Epithelial cell of proximal tubule (primary cell): ENCODE data around the gene STIP1. TPM values are rescaled to one million over a fixed set of nuclear protein-coding genes. Genes with fewer than 3 reads are reported as not detected.

Experiments used
- DNase-seq: peaks from one replicate; pipeline ENCODE4 v3.0.0-alpha.2; 2011; ENCODE audit warnings: low read depth
- H3K4me3 ChIP-seq: 2 replicates; pipeline ENCODE4 v1.5.1; 2011; ENCODE audit warnings: low read depth, mild to moderate bottlenecking, low read length
- CTCF ChIP-seq: conservative IDR thresholded peaks from 2 replicates; pipeline ENCODE4 v1.5.1; 2012; ENCODE audit warnings: low read depth, mild to moderate bottlenecking, low read length
- total RNA-seq: library from RNA; depleted of rRNA; stranded (reverse); fragments of >200 nt; gene quantifications from 2 replicates; pipeline ENCODE4 v1.2.3, GENCODE V29; 2015

The STIP1 gene
- total RNA-seq, 1 donor from 2014 or later: 275 TPM

- H3K4me3 ChIP-seq: no peak overlapping the region
- no peak for TF ChIP-seq CTCF
- no peak for DNase-seq
Measured at GRCh38 chr11:64209563-64209843, 23.5 kb downstream of the STIP1 start.

- no peak for DNase-seq
- no peak overlapping the region for H3K4me3 ChIP-seq
- no peak for TF ChIP-seq CTCF
Measured at GRCh38 chr11:64210301-64211020, 24.5 kb downstream of the STIP1 start.

GRCh38 chr11:64211181-64211872 lies 25.4 kb downstream of the STIP1 start:
- no peak for TF ChIP-seq CTCF
- H3K4me3 ChIP-seq: no peak overlapping the region
- DNase-seq: no peak

GRCh38 chr11:64216879-64217278 lies 30.9 kb downstream of the STIP1 start:
- no peak for TF ChIP-seq CTCF
- no peak for DNase-seq
- H3K4me3 ChIP-seq: no peak overlapping the region

GRCh38 chr11:64218628-64219353 lies 32.8 kb downstream of the STIP1 start:
- no peak for DNase-seq
- no peak for TF ChIP-seq CTCF
- no peak overlapping the region for H3K4me3 ChIP-seq

GRCh38 chr11:64219354-64219684 lies 33.3 kb downstream of the STIP1 start:
- no peak for DNase-seq

More at GRCh38 chr11:64219354-64219684, 33.3 kb downstream of the STIP1 start:
- TF ChIP-seq CTCF: no peak
- no peak overlapping the region for H3K4me3 ChIP-seq
